GF-D8 (cell line): ENCODE data around the gene WEE2.
"Not testable (repeated sequence)": the region's sequence is repeated elsewhere in the genome, so short reads cannot be mapped to it uniquely, and the experiment has no call there.

ENCODE experiments used
- DNase-seq: peaks from one replicate; lab custom pipeline; 2025; lab: John Stamatoyannopoulos, UW

WEE2 gene

DNA sequence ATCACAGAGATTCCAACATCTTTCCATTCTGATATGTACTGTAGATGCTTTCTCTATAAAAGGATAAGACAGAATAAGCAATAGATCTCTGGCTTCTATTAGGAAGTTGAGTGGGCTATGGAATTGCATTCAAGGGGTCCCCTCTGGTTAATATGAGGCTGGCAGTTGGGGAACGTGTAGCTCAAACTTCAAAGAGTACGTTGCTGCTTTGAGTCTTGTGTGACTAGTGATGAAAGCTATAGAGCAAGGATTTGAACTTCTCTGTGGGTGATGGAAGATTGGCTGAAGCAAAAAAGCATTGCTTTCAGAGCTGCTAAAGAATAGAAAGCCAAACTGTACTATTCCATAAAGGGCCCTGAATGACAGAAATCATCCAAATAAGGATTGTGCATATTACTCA, 6.4 kb downstream of the WEE2 start:
- DNase-seq, result no peak

- no peak for DNase-seq
Observed at GRCh38 chr7:141715018-141715417, 6.9 kb downstream of the WEE2 start.

DNA sequence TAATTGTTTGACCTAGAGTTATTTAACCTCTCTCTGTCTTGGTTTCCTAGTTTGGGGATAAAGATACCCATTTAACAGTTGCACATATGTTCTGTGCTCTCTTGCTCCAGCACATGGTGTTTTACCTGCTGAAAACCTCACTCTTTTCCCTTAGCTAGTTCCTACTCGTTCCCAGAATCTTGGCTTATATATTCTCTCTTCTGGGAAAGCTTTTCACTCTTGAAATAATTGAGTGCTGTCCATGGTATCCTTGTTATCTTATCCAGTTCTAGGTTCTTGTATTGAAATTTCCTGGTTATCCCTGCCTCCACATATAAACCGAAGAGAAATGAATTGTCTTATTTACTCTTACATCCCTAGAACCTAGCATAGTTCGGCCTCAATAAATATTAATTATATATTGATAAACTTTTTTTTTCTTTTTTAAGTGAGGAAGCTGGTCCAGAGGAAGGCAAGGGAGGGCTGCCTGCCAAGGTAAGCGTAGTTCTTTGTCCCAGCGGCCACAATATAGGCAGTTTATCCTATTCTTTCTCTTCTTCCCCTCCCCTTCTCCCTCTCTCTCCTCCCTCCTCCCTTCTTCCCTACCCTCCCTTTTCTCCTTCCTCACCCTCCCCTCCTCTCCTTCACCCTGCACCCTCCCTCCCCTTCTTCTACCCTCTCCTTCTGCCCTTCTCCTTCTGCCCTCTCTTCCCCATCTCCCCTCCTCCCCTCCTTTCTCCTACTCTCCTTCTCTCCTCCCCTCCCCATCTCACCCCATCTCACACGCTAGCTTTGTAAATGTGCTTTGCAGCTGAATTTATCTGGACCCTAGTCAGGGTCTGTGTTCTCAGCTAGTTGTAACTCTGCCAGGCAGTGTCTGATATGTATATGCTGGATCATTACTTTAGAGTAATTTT, 7.9 kb downstream of the WEE2 start:
- no peak for DNase-seq

DNA sequence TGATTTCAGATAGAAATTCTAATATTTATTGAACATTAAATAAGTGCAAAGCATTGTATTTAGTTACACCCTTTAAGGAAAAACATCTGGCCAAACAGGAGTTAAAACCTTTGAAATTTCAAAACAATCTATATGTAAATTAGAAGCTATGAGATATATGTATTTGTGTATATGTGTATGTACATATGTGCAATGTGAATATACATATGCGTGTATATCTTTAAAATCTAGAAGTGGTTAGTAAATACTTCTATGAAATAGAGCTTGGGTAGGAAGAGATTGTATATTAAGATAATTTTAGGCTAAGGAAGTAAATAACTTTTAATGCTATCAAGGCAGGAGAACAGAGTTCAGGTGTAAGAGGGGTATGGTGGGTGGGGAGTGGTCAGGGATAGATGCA, 9.3 kb downstream of the WEE2 start:
- DNase-seq, result no peak

DNA sequence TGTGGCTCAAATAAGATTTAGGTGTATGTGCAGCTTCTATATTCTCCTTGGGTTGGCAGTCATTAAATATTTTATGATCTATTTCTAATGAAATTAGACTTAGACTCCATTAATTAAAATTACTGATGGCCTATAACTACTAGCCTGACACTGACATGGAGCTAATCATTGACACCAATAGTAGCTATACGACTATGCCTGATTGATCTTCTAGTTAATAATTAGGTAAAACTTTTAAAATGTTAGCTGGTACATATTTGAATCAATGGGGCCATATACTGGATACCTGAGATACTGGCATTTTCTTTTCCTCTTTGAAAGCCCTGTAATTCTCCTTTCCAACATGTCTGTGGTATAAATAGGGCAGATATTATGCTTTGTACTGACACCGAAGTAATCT, 14.4 kb downstream of the WEE2 start:
- no peak for DNase-seq

- no peak for DNase-seq
Observed at GRCh38 chr7:141729020-141729419, 20.9 kb downstream of the WEE2 start.

DNA sequence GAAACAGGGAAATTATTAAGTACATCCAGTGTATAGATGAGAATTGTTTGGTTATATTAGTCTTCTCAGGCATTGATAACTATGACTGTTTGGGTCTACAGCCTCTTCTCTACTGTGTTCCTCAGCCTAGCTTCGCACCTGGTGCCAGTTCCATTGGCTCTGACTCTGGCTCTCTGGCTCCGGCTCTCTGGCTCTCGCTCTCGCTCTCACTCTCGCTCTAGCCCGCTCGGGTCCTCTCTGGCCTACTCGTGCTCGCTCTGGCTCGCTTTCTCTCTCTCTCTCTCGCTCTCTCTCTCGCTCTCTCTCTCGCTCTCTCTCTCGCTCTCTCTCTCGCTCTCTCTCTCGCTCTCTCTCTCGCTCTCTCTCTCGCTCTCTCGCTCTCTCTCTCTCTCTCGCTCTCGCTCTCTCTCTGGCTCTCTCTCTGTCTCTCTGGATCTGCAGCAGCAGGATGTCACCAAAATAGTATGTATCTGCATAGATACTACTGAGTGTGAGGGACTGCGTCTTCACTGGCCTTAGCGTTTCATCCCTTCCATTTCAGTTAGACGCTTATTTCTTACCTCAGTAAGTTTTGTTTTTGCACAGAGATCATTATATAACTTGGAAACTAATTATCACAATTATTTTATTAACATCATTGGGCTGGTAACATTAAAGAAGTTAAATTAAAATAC, 23.5 kb downstream of the WEE2 start:
- no peak for DNase-seq

GRCh38 chr7:141737118-141737835, 29.1 kb downstream of the WEE2 start:
- DNase-seq, result peak; percentile 28

GRCh38 chr7:141737836-141738591, 29.9 kb downstream of the WEE2 start, which contains the start of gene SSBP1:
SSBP1 (plus strand) TSS chr7:141738358; CDS start chr7:141739167, 809 bp downstream.
- peak; percentile 98 for DNase-seq

GRCh38 chr7:141738592-141739013, 30.4 kb downstream of the WEE2 start:
- no peak for DNase-seq

DNA sequence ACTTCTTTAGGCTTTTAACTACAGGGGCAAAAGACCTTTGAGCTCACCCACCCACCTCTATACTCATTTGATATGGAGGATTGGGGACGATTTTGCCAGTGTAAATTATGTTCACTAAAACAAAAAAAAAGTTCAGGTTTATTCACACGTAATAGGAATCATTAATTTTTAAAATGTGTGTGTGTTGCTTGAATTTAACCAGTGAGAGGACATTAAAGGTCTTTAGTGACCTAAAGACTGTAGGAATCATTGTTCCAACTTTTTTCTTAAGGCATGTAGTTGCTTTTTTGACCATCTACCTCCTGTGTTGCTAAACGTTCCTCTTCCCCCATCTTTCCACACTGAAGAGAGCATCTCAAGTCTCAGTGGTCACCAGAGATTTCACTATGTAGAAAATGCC, 31.1 kb downstream of the WEE2 start:
- DNase-seq, result no peak

DNA sequence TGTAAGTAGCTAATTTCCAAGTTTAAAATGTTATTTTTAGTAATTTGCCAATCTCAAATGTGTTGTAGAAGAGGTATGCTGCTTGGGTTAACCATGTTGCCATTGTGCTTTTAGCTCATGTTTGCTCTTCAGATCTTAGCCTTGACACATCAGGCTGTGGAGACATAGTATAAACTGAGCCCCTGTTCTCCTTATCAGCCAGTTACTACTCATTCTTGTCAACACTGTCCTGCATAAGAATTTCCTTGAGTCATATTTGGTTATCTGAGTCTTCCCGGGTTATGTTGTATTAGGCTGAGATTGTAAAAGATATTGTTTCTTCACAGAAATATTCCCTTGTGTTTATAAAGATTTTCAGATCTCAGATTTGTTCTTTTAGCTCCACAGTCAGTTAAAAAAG, 34.1 kb downstream of the WEE2 start:
- no peak for DNase-seq

DNA sequence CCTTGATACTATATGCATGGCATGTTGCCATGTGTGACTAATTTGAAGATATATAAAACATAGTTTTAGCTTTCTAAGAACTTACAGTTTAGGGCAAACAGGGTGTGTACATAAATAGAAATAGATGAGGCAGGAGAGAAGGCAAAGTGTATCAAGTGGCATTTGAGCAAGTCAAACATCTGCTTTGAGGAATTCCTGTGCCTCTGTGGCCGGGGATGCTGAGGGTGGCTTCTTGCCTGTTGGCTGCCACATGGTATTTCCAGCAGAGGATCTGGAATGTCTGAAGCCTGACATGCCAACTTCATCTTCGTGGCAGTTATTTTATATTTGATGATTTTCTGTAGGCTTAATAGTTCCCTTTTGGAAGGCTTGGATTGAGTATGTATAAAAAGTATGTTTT, 36.0 kb downstream of the WEE2 start:
- no peak for DNase-seq

DNA sequence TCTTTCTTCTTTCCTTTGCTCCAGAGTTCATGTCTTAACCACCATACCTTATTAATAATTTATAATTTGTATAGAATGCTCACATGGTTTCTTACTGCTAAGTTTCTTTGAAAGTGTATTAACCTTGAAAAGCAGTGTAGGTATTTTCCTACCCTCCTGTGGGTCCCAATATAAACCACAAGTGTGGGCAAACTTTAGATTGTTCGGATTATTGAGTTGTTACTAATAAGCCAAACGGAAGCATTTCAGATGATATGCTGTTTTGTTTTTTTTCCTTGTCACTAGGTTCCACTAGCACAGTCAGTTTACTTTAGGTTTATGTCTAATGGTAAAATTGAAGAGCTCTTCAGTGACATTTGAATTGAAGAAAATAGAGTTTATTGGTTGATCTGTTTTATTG, 40.2 kb downstream of the WEE2 start:
- no peak for DNase-seq

DNA sequence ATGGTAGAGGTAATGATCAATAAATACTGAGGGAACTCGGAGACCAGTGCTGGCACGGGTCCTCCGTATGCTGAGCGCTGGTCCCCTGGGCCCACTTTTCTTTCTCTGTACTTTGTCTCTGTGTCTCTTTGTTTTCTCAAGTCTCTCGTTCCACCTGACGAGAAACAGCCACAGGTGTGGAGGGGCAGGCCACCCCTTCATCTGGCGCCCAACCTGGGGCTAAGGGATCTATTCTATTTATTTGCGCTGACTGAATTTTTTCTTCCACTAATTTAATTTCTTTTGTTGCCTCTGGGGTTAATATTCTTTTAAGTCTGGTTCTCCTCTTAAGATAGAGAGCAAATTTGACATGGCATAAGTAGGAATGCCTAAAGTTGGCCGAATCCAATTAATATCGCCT, 43.8 kb downstream of the WEE2 start:
- not testable (repeated sequence) for DNase-seq

GRCh38 chr7:141752634-141753033, 44.5 kb downstream of the WEE2 start:
- DNase-seq, result no peak

GRCh38 chr7:141754939-141755338, 46.8 kb downstream of the WEE2 start:
- no peak for DNase-seq

GRCh38 chr7:141763797-141764196, 55.6 kb downstream of the WEE2 start, which contains the start of gene TAS2R3:
TAS2R3 (plus strand) TSS chr7:141764097; CDS start chr7:141764159, 62 bp downstream.
- no peak for DNase-seq

GRCh38 chr7:141770083-141770583, 62.0 kb downstream of the WEE2 start:
- not testable (repeated sequence) for DNase-seq

DNA sequence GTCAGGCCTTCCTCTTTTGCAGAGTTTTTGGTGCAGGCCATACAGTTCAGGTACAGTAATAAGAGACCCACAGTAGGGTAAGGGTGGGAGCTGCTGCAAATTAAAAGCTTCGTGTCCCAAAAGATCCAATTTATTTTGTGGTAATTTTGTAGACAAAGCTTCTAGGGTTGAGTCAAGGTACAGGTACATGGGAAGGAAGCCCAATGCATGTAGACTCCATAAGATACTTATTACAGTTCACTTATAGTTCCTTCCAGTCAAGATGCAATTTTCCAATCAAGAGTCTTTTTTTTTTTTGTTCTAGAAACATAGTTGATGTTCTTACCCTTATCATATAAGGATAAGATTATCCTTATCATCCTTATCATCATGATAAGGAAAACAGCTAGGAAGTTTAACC, 68.2 kb downstream of the WEE2 start, which contains the start of gene TAS2R4:
TSS of gene TAS2R4 (plus strand) at position 301 of the 400 bp plus-strand sequence. CDS start 1,815 bp downstream, outside the sequence.
- DNase-seq, result no peak
